ENCODE data around the gene PTCD1. TPM values are rescaled to one million over a fixed set of nuclear protein-coding genes. Genes with fewer than 3 reads are reported as not detected.

PTCD1 gene
- total RNA-seq, 1 donor: 7.6 TPM

- Histone ChIP-seq H3K4me3 (ENCODE audit: insufficient read depth, low read length) (no peak overlapping the region), H3K27me3 (ENCODE audit: insufficient read depth, low read length) (no peaks in the 10 kb centered on the region), H4K20me1 (ENCODE audit: insufficient read depth, low read length) (peaks cover 38% of the 10 kb centered on the region), H3K9me3 (ENCODE audit: low read depth, low read length) (no peaks in the 10 kb centered on the region), H3K27ac (ENCODE audit: low read depth, low read length) (no peak overlapping the region), H3K4me1 (ENCODE audit: insufficient read depth, low read length) (no peaks in the 10 kb centered on the region), H3K79me2 (ENCODE audit: insufficient read depth, low read length) (peaks cover 46% of the 10 kb centered on the region), H3K36me3 (ENCODE audit: insufficient read depth, low read length) (peaks cover 58% of the 10 kb centered on the region), H3K4me2 (ENCODE audit: insufficient read depth, low read length) (no peak overlapping the region), H2AFZ (ENCODE audit: low read length) (no peak overlapping the region)
- TF ChIP-seq CTCF (IDR thresholded peaks at IDR 0.05; ENCODE audit: extremely low read depth, low read depth, low read length): peak; percentile 29
- DNase-seq (ENCODE audit: insufficient read length, low spot score, missing footprints): peak; percentile 86
Observed at GRCh38 chr7:99386584-99387238, 51.9 kb downstream of the PTCD1 start.

- no peak for TF ChIP-seq CTCF (IDR thresholded peaks at IDR 0.05; ENCODE audit: extremely low read depth, low read depth, low read length)
- Histone ChIP-seq H3K4me3 (ENCODE audit: insufficient read depth, low read length) (no peak overlapping the region), H3K27ac (ENCODE audit: low read depth, low read length) (no peak overlapping the region), H2AFZ (ENCODE audit: low read length) (no peak overlapping the region), H3K36me3 (ENCODE audit: insufficient read depth, low read length) (peaks cover 58% of the 10 kb centered on the region), H3K9me3 (ENCODE audit: low read depth, low read length) (no peaks in the 10 kb centered on the region), H3K27me3 (ENCODE audit: insufficient read depth, low read length) (no peaks in the 10 kb centered on the region), H3K79me2 (ENCODE audit: insufficient read depth, low read length) (peaks cover 52% of the 10 kb centered on the region), H4K20me1 (ENCODE audit: insufficient read depth, low read length) (peaks cover 45% of the 10 kb centered on the region), H3K4me1 (ENCODE audit: insufficient read depth, low read length) (peaks cover 6% of the 10 kb centered on the region), H3K4me2 (ENCODE audit: insufficient read depth, low read length) (no peak overlapping the region)
- peak; percentile 61 for DNase-seq (ENCODE audit: insufficient read length, low spot score, missing footprints)
Observed at GRCh38 chr7:99385564-99385963, 53.0 kb downstream of the PTCD1 start.

GRCh38 chr7:99384523-99384922 lies 54.1 kb downstream of the PTCD1 start:
- peaks cover 55% of the 10 kb centered on the region for H4K20me1 ChIP-seq (ENCODE audit: insufficient read depth, low read length)
- no peak for TF ChIP-seq CTCF (IDR thresholded peaks at IDR 0.05; ENCODE audit: extremely low read depth, low read depth, low read length)
- peaks cover 60% of the 10 kb centered on the region for H3K79me2 ChIP-seq (ENCODE audit: insufficient read depth, low read length)
- no peaks in the 10 kb centered on the region for H3K9me3 ChIP-seq (ENCODE audit: low read depth, low read length)
- H3K27me3 ChIP-seq (ENCODE audit: insufficient read depth, low read length): no peaks in the 10 kb centered on the region
- no peak for DNase-seq (ENCODE audit: insufficient read length, low spot score, missing footprints)
- peaks cover 51% of the 10 kb centered on the region for H3K36me3 ChIP-seq (ENCODE audit: insufficient read depth, low read length)
- H3K27ac ChIP-seq (ENCODE audit: low read depth, low read length): no peak overlapping the region
- H2AFZ ChIP-seq (ENCODE audit: low read length): no peak overlapping the region
- no peak overlapping the region for H3K4me2 ChIP-seq (ENCODE audit: insufficient read depth, low read length)
- H3K4me1 ChIP-seq (ENCODE audit: insufficient read depth, low read length): peaks cover 17% of the 10 kb centered on the region
- no peak overlapping the region for H3K4me3 ChIP-seq (ENCODE audit: insufficient read depth, low read length)

- no peak for DNase-seq (ENCODE audit: insufficient read length, low spot score, missing footprints)
- Histone ChIP-seq H2AFZ (ENCODE audit: low read length) (no peak overlapping the region), H3K4me3 (ENCODE audit: insufficient read depth, low read length) (no peak overlapping the region), H3K79me2 (ENCODE audit: insufficient read depth, low read length) (peaks cover 60% of the 10 kb centered on the region), H3K9me3 (ENCODE audit: low read depth, low read length) (no peaks in the 10 kb centered on the region), H3K27ac (ENCODE audit: low read depth, low read length) (no peak overlapping the region), H4K20me1 (ENCODE audit: insufficient read depth, low read length) (peaks cover 61% of the 10 kb centered on the region), H3K4me1 (ENCODE audit: insufficient read depth, low read length) (peaks cover 23% of the 10 kb centered on the region), H3K4me2 (ENCODE audit: insufficient read depth, low read length) (no peak overlapping the region), H3K36me3 (ENCODE audit: insufficient read depth, low read length) (peaks cover 47% of the 10 kb centered on the region), H3K27me3 (ENCODE audit: insufficient read depth, low read length) (no peaks in the 10 kb centered on the region)
- TF ChIP-seq CTCF (IDR thresholded peaks at IDR 0.05; ENCODE audit: extremely low read depth, low read depth, low read length): no peak
Observed at GRCh38 chr7:99383791-99384370, 54.7 kb downstream of the PTCD1 start.
